Measurements from ENCODE around the gene PDHA1.

PDHA1 gene

GRCh38 chrX:19343535-19344408 lies at the start of gene PDHA1:
Gene PDHA1 (plus strand): TSS chrX:19343927. CDS start chrX:19344038, 111 bp downstream.
- peak within 1 kb of the TSS; percentile 71 for H3K4me3 ChIP-seq (ENCODE audit: low read depth, low read length)
- in situ Hi-C loops (cut with HindIII; ENCODE audit: low sequenced_read_pairs) = no loop called here
- peak; percentile 92 for DNase-seq (ENCODE audit: low read depth, low spot score)
- TF ChIP-seq CTCF (IDR thresholded peaks at IDR 0.05; ENCODE audit: low read depth, low read length) = no peak

GRCh38 chrX:19303256-19303880 lies 40.4 kb upstream of the PDHA1 start:
- H3K4me3 ChIP-seq (ENCODE audit: low read depth, low read length) = no peak overlapping the region
- no peak for TF ChIP-seq CTCF (IDR thresholded peaks at IDR 0.05; ENCODE audit: low read depth, low read length)
- in situ Hi-C loops (cut with HindIII; ENCODE audit: low sequenced_read_pairs) = no loop called here
- DNase-seq (ENCODE audit: low read depth, low spot score) = peak; percentile 14

GRCh38 chrX:19326567-19326966 lies 17.2 kb upstream of the PDHA1 start:
- DNase-seq (ENCODE audit: low read depth, low spot score) = no peak
- in situ Hi-C loops (cut with HindIII; ENCODE audit: low sequenced_read_pairs) = no loop called here
- no peak overlapping the region for H3K4me3 ChIP-seq (ENCODE audit: low read depth, low read length)
- TF ChIP-seq CTCF (IDR thresholded peaks at IDR 0.05; ENCODE audit: low read depth, low read length) = no peak

GRCh38 chrX:19331831-19332230 lies 11.9 kb upstream of the PDHA1 start:
- no peak for DNase-seq (ENCODE audit: low read depth, low spot score)
- in situ Hi-C loops (cut with HindIII; ENCODE audit: low sequenced_read_pairs) = no loop called here
- no peak overlapping the region for H3K4me3 ChIP-seq (ENCODE audit: low read depth, low read length)
- no peak for TF ChIP-seq CTCF (IDR thresholded peaks at IDR 0.05; ENCODE audit: low read depth, low read length)

DNA sequence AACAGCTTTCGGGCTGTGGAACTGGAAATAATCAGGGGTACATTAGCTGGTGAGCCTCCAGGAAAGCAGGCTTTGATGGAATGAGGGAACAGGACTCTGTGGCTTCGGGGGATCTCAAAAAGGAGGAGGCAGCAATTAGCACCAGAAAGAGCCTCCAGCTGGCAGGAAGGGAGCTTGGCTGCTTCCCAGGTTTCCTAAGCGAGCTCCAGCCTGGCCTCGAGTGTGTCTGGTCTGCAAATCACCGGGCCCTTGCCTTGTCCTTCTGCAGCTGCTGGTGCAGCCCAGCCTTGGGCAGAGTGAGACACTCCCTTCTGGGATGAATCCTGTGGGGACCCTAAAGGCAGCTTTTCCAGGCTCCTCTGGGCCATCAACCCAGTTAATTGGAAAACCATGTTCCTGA lies 10.7 kb upstream of the PDHA1 start:
- no peak overlapping the region for H3K4me3 ChIP-seq (ENCODE audit: low read depth, low read length)
- in situ Hi-C loops (cut with HindIII; ENCODE audit: low sequenced_read_pairs) = no loop called here
- no peak for TF ChIP-seq CTCF (IDR thresholded peaks at IDR 0.05; ENCODE audit: low read depth, low read length)
- no peak for DNase-seq (ENCODE audit: low read depth, low spot score)

DNA sequence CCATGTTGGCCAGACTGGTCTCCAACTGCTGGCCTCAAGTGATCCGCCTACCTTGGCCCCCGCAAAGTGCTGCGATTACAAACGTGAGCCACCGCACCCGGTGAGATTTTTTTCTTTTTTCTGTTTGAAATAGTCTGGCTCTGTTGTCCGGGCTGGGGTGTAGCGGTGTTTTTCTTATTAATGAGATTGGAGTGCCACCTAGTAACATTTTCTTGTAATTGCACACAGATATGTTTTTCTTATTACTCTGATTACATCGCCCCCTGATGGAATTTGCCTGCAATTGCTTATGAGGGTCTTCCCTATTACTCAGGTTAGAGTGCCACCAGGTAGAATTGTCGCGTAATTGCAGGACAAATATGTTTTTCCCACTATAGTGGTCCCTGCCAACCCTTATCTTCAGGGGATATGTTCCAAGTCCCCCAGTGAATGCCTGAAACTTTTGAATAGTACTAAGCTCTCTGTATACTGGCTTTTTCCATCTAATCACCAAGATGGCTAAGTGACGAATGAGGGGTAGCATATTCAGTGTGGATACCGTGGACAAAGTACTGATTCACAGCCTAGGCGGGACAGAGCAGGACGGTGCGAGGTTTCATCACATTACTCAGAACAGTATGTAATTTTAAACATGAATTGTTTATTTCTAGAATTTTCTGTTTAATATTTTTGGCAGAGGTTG lies 8.6 kb upstream of the PDHA1 start:
- in situ Hi-C loops (cut with HindIII; ENCODE audit: low sequenced_read_pairs) = no loop called here
- TF ChIP-seq CTCF (IDR thresholded peaks at IDR 0.05; ENCODE audit: low read depth, low read length) = peak; percentile 42
- no peak overlapping the region for H3K4me3 ChIP-seq (ENCODE audit: low read depth, low read length)
- peak; percentile 28 for DNase-seq (ENCODE audit: low read depth, low spot score)

All from astrocyte of the spinal cord (primary cell).